ENCODE measurements around the gene PSMG4. TPM values are rescaled to one million over a fixed set of nuclear protein-coding genes. Genes with fewer than 3 reads are reported as not detected.

PSMG4 gene
- total and polyA plus RNA-seq, 9 of the 15 experiments (the other 6 are each of a cell fraction or from before 2014, with no cell fraction given) = 12.9 to 185 (median 52.0) TPM

DNA sequence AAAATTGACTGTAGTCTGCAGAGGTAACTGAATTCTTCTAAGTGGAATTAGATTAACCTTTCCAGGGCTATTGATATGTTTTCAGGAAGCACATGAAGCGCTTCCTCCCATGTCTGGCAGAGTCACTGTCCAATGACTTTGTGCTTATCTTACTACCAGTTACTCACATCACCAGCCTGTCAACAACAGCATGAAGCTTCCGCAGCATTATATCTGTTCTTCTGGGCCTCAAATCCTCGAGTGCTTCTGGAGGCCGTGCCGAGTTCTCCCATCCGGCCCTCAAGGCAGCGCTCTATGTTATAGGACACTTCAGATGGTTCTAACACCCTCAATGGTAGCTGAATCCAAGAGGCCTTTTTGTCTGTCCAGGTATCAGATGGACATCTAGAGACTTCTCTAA, 33.2 kb downstream of the PSMG4 start (continued):
- TF ChIP-seq, protein P1, sequence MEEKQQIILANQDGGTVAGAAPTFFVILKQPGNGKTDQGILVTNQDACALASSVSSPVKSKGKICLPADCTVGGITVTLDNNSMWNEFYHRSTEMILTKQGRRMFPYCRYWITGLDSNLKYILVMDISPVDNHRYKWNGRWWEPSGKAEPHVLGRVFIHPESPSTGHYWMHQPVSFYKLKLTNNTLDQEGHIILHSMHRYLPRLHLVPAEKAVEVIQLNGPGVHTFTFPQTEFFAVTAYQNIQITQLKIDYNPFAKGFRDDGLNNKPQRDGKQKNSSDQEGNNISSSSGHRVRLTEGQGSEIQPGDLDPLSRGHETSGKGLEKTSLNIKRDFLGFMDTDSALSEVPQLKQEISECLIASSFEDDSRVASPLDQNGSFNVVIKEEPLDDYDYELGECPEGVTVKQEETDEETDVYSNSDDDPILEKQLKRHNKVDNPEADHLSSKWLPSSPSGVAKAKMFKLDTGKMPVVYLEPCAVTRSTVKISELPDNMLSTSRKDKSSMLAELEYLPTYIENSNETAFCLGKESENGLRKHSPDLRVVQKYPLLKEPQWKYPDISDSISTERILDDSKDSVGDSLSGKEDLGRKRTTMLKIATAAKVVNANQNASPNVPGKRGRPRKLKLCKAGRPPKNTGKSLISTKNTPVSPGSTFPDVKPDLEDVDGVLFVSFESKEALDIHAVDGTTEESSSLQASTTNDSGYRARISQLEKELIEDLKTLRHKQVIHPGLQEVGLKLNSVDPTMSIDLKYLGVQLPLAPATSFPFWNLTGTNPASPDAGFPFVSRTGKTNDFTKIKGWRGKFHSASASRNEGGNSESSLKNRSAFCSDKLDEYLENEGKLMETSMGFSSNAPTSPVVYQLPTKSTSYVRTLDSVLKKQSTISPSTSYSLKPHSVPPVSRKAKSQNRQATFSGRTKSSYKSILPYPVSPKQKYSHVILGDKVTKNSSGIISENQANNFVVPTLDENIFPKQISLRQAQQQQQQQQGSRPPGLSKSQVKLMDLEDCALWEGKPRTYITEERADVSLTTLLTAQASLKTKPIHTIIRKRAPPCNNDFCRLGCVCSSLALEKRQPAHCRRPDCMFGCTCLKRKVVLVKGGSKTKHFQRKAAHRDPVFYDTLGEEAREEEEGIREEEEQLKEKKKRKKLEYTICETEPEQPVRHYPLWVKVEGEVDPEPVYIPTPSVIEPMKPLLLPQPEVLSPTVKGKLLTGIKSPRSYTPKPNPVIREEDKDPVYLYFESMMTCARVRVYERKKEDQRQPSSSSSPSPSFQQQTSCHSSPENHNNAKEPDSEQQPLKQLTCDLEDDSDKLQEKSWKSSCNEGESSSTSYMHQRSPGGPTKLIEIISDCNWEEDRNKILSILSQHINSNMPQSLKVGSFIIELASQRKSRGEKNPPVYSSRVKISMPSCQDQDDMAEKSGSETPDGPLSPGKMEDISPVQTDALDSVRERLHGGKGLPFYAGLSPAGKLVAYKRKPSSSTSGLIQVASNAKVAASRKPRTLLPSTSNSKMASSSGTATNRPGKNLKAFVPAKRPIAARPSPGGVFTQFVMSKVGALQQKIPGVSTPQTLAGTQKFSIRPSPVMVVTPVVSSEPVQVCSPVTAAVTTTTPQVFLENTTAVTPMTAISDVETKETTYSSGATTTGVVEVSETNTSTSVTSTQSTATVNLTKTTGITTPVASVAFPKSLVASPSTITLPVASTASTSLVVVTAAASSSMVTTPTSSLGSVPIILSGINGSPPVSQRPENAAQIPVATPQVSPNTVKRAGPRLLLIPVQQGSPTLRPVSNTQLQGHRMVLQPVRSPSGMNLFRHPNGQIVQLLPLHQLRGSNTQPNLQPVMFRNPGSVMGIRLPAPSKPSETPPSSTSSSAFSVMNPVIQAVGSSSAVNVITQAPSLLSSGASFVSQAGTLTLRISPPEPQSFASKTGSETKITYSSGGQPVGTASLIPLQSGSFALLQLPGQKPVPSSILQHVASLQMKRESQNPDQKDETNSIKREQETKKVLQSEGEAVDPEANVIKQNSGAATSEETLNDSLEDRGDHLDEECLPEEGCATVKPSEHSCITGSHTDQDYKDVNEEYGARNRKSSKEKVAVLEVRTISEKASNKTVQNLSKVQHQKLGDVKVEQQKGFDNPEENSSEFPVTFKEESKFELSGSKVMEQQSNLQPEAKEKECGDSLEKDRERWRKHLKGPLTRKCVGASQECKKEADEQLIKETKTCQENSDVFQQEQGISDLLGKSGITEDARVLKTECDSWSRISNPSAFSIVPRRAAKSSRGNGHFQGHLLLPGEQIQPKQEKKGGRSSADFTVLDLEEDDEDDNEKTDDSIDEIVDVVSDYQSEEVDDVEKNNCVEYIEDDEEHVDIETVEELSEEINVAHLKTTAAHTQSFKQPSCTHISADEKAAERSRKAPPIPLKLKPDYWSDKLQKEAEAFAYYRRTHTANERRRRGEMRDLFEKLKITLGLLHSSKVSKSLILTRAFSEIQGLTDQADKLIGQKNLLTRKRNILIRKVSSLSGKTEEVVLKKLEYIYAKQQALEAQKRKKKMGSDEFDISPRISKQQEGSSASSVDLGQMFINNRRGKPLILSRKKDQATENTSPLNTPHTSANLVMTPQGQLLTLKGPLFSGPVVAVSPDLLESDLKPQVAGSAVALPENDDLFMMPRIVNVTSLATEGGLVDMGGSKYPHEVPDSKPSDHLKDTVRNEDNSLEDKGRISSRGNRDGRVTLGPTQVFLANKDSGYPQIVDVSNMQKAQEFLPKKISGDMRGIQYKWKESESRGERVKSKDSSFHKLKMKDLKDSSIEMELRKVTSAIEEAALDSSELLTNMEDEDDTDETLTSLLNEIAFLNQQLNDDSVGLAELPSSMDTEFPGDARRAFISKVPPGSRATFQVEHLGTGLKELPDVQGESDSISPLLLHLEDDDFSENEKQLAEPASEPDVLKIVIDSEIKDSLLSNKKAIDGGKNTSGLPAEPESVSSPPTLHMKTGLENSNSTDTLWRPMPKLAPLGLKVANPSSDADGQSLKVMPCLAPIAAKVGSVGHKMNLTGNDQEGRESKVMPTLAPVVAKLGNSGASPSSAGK (IDR thresholded peaks at IDR 0.05) = no peak; the same call in 1 of the 2 replicates
- TF ChIP-seq MTA3 (IDR thresholded peaks at IDR 0.05; ENCODE audit: borderline replicate concordance) (0 out of 2 replicates have a peak, but pooled peaks have one; percentile 43), TFAM (CRISPR knock-in tag; conservative IDR thresholded peaks at IDR 0.05) (no peak), CBFA2T2 (conservative IDR thresholded peaks at IDR 0.05) (peak; percentile 68), L3MBTL2 (IDR thresholded peaks at IDR 0.05) (peak; percentile 94), ZBTB1 (CRISPR knock-in tag; IDR thresholded peaks at IDR 0.05; ENCODE audit: borderline replicate concordance, low read depth) (no peak), SRSF9 (IDR thresholded peaks at IDR 0.05; ENCODE audit: borderline replicate concordance, low read depth, low read length) (no peak), RBM25 (IDR thresholded peaks at IDR 0.05; ENCODE audit: low read depth, low read length, severe bottlenecking) (no peak), NCOR1 (IDR thresholded peaks at IDR 0.05) (peak; percentile 54; the same call in 1 of the 2 replicates)
- TF ChIP-seq, protein P2, sequence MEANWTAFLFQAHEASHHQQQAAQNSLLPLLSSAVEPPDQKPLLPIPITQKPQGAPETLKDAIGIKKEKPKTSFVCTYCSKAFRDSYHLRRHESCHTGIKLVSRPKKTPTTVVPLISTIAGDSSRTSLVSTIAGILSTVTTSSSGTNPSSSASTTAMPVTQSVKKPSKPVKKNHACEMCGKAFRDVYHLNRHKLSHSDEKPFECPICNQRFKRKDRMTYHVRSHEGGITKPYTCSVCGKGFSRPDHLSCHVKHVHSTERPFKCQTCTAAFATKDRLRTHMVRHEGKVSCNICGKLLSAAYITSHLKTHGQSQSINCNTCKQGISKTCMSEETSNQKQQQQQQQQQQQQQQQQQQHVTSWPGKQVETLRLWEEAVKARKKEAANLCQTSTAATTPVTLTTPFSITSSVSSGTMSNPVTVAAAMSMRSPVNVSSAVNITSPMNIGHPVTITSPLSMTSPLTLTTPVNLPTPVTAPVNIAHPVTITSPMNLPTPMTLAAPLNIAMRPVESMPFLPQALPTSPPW (CRISPR knock-in tag; IDR thresholded peaks at IDR 0.05) = peak; percentile 36; the same call in 1 of the 2 replicates
- TF ChIP-seq, protein P3, sequence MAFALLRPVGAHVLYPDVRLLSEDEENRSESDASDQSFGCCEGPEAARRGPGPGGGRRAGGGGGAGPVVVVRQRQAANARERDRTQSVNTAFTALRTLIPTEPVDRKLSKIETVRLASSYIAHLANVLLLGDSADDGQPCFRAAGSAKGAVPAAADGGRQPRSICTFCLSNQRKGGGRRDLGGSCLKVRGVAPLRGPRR (CRISPR knock-in tag; IDR thresholded peaks at IDR 0.05) = no peak
- TF ChIP-seq, protein P4, sequence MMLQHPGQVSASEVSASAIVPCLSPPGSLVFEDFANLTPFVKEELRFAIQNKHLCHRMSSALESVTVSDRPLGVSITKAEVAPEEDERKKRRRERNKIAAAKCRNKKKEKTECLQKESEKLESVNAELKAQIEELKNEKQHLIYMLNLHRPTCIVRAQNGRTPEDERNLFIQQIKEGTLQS (IDR thresholded peaks at IDR 0.05) = peak; percentile 44; the same call in 1 of the 2 replicates
- TF ChIP-seq, protein P4 (CRISPR knock-in tag; conservative IDR thresholded peaks at IDR 0.05) = 0 out of 2 replicates have a peak, but pooled peaks have one; percentile 21
